Activated T-helper 2 cell treated with anti-CD3 and anti-CD28 coated beads, Interferon-gamma antibody, Interleukin-2, Interleukin-4, amounts not matched to agents 10 μg/mL and 5 μg/mL and 100 μg/mL, durations not matched to agents 14 hours and 24 hours and 36 hours (primary cell): ENCODE data around the gene USP36. TPM values are rescaled to one million over a fixed set of nuclear protein-coding genes. Genes with fewer than 3 reads are reported as not detected.
A peak's percentile ranks its signal among the peaks of the same experiment; 100 is the strongest.

Experiments used
- DNase-seq: peaks from one replicate; pipeline ENCODE4 v3.0.0; 2021; ENCODE audit warnings: low spot score
- H3K27ac Mint-ChIP-seq: one replicate; pipeline ENCODE4 v1.8.0; 2021; ENCODE audit warnings: mixed read lengths
- H3K27me3 Mint-ChIP-seq: one replicate; pipeline ENCODE4 v1.8.0; 2021; ENCODE audit warnings: low read depth, mixed read lengths
- H3K36me3 Mint-ChIP-seq: one replicate; pipeline ENCODE4 v1.8.0; 2021; ENCODE audit warnings: low read depth, mixed read lengths
- H3K4me1 Mint-ChIP-seq: one replicate; pipeline ENCODE4 v1.8.0; 2021; ENCODE audit warnings: low read depth, mixed read lengths
- H3K4me3 Mint-ChIP-seq: one replicate; pipeline ENCODE4 v1.8.0; 2021; ENCODE audit warnings: low read depth, mild to moderate bottlenecking, moderate library complexity, mixed read lengths
- H3K9me3 Mint-ChIP-seq: one replicate; pipeline ENCODE4 v1.8.0; 2021; ENCODE audit warnings: mixed read lengths
- intact Hi-C: fragments of 100-400 bp; cut with micrococcal nuclease; formaldehyde crosslinking; loops from one replicate; pipeline ENCODE4 v1.15.1; 2023
- total RNA-seq: library from RNA; stranded (reverse); gene quantifications from 2 replicates; pipeline ENCODE4 v1.2.3, GENCODE V29; 2022

USP36 gene
- total RNA-seq, 1 donor from 2014 or later, result 103 TPM

GRCh38 chr17:78797691-78798585, 42.7 kb downstream of the USP36 start:
- Mint-ChIP-seq H3K27ac (peak overlapping the region; percentile 2), H3K4me1 (peaks cover 18% of the 10 kb centered on the region), H3K4me3 (no peak overlapping the region), H3K27me3 (no peaks in the 10 kb centered on the region), H3K9me3 (no peaks in the 10 kb centered on the region), H3K36me3 (peaks cover 80% of the 10 kb centered on the region)
- intact Hi-C loops, result no loop called here
- no peak for DNase-seq

- Mint-ChIP-seq H3K36me3 (peaks cover 73% of the 10 kb centered on the region), H3K9me3 (no peaks in the 10 kb centered on the region), H3K27me3 (no peaks in the 10 kb centered on the region), H3K4me1 (peaks cover 18% of the 10 kb centered on the region), H3K27ac (no peak overlapping the region), H3K4me3 (no peak overlapping the region)
- no peak for DNase-seq
- intact Hi-C loops, result no loop called here
These were observed 43.4 kb downstream of the USP36 start for GRCh38 chr17:78797213-78797612.

- H3K36me3 Mint-ChIP-seq, result peaks cover 78% of the 10 kb centered on the region
These were observed 44.1 kb downstream of the USP36 start for GRCh38 chr17:78796517-78796900.

GRCh38 chr17:78795861-78796516, 44.6 kb downstream of the USP36 start:
- H3K4me1 Mint-ChIP-seq, result peaks cover 18% of the 10 kb centered on the region
- H3K36me3 Mint-ChIP-seq, result peaks cover 76% of the 10 kb centered on the region
- DNase-seq, result no peak
- H3K4me3 Mint-ChIP-seq, result no peak overlapping the region
- H3K27ac Mint-ChIP-seq, result no peak overlapping the region
- intact Hi-C loops, result no loop called here
- no peaks in the 10 kb centered on the region for H3K9me3 Mint-ChIP-seq
- no peaks in the 10 kb centered on the region for H3K27me3 Mint-ChIP-seq

More at GRCh38 chr17:78796517-78796900, 44.1 kb downstream of the USP36 start:
- no peaks in the 10 kb centered on the region for H3K27me3 Mint-ChIP-seq
- DNase-seq, result no peak
- no peaks in the 10 kb centered on the region for H3K9me3 Mint-ChIP-seq
- peaks cover 18% of the 10 kb centered on the region for H3K4me1 Mint-ChIP-seq
- H3K4me3 Mint-ChIP-seq, result no peak overlapping the region
- no peak overlapping the region for H3K27ac Mint-ChIP-seq
- intact Hi-C loops, result no loop called here

GRCh38 chr17:78794864-78795640, 45.6 kb downstream of the USP36 start:
- H3K9me3 Mint-ChIP-seq, result no peaks in the 10 kb centered on the region
- no peak for DNase-seq
- H3K4me3 Mint-ChIP-seq, result no peak overlapping the region
- H3K36me3 Mint-ChIP-seq, result peaks cover 76% of the 10 kb centered on the region
- H3K27me3 Mint-ChIP-seq, result no peaks in the 10 kb centered on the region
- no peak overlapping the region for H3K27ac Mint-ChIP-seq
- intact Hi-C loops, result no loop called here
- peaks cover 20% of the 10 kb centered on the region for H3K4me1 Mint-ChIP-seq

DNA sequence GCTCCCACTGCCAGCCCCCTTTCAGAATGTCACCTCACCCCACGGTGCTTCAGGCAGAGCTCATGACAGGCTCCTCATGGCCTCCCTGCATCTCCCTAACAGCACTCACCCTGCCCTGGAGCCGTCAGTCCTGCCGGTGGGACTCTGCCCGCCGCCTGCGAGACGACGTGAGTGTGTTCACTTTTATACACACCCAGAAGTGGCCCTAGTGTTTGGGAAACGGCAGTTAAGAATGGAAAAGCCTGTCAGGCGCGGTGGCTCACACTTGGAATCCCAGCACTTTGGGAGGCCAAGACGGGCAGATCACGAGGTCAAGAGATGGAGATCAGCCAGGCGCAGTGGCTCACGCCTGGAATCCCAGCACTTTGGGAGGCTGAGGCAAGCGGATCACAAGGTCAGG, 46.2 kb downstream of the USP36 start:
- no peak for DNase-seq
- no peaks in the 10 kb centered on the region for H3K27me3 Mint-ChIP-seq
- peaks cover 21% of the 10 kb centered on the region for H3K4me1 Mint-ChIP-seq
- H3K9me3 Mint-ChIP-seq, result no peaks in the 10 kb centered on the region
- H3K36me3 Mint-ChIP-seq, result peaks cover 77% of the 10 kb centered on the region
- no peak overlapping the region for H3K27ac Mint-ChIP-seq
- intact Hi-C loops, result no loop called here
- no peak overlapping the region for H3K4me3 Mint-ChIP-seq

- Mint-ChIP-seq H3K9me3 (no peaks in the 10 kb centered on the region), H3K4me1 (peaks cover 21% of the 10 kb centered on the region), H3K27me3 (no peaks in the 10 kb centered on the region), H3K27ac (no peak overlapping the region), H3K36me3 (peaks cover 73% of the 10 kb centered on the region), H3K4me3 (no peak overlapping the region)
- intact Hi-C loops, result no loop called here
- no peak for DNase-seq
These were observed 46.6 kb downstream of the USP36 start for GRCh38 chr17:78793968-78794367.

GRCh38 chr17:78793415-78793814, 47.2 kb downstream of the USP36 start:
- no peaks in the 10 kb centered on the region for H3K9me3 Mint-ChIP-seq
- no peak overlapping the region for H3K4me3 Mint-ChIP-seq
- no peak for DNase-seq
- H3K27me3 Mint-ChIP-seq, result no peaks in the 10 kb centered on the region
- H3K4me1 Mint-ChIP-seq, result peaks cover 15% of the 10 kb centered on the region
- peaks cover 67% of the 10 kb centered on the region for H3K36me3 Mint-ChIP-seq
- no peak overlapping the region for H3K27ac Mint-ChIP-seq
- intact Hi-C loops, result no loop called here

DNA sequence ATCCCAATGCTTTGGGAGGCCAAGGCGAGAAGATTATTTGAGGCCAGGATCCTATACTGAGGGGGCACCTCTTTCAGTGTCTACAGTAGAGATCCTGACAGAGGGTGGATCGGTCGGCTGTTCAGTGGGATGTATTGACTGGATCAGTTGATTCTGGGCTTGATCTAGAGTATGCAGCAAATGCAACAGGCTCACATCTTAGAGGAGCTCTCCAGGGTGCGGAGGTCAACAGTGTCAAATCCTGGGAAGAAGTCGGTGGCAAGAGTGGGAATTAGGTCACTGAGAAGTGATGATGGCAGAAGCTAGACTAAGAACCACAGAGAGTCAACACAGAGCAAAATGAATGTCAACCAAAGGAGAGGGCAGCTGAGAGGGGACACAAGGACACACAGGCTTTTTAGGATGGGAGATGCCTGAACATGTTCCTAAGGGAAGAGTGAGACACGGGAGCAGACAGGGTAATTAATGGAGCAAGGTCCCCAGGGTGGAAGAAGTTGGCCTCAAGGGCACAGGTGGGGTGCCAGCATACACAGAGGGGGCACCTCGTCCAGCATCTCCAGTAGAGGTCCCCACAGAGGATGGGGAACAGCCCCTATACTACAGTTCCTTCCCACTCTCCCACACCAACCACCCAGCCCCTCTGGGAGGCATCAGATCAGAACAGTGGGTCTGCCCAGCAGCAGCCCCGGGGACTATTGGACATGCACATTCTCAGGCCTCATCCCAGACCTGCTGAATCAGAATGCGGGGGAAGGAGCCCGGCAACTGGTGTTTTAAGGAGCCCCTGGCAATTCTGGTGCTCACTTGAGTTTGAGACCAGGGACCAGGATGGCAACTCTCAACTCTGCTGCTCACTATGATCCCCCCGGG, 48.5 kb downstream of the USP36 start:
- H3K27me3 Mint-ChIP-seq, result no peaks in the 10 kb centered on the region
- H3K4me1 Mint-ChIP-seq, result peaks cover 12% of the 10 kb centered on the region
- no peak overlapping the region for H3K4me3 Mint-ChIP-seq
- peaks cover 65% of the 10 kb centered on the region for H3K36me3 Mint-ChIP-seq
- no peaks in the 10 kb centered on the region for H3K9me3 Mint-ChIP-seq
- intact Hi-C loops, result no loop called here
- no peak for DNase-seq
- peak overlapping the region; percentile 25 for H3K27ac Mint-ChIP-seq

- intact Hi-C loops, result no loop called here
- Mint-ChIP-seq H3K36me3 (peaks cover 51% of the 10 kb centered on the region), H3K27me3 (no peaks in the 10 kb centered on the region), H3K4me3 (no peak overlapping the region), H3K27ac (no peak overlapping the region), H3K9me3 (no peaks in the 10 kb centered on the region), H3K4me1 (peaks cover 15% of the 10 kb centered on the region)
- no peak for DNase-seq
These were observed 50.1 kb downstream of the USP36 start for GRCh38 chr17:78790552-78790951.

- Mint-ChIP-seq H3K4me1 (peaks cover 23% of the 10 kb centered on the region), H3K9me3 (no peaks in the 10 kb centered on the region), H3K27ac (peak overlapping the region; percentile 6), H3K4me3 (no peak overlapping the region), H3K27me3 (no peaks in the 10 kb centered on the region), H3K36me3 (peaks cover 45% of the 10 kb centered on the region)
- intact Hi-C loops, result no loop called here
- no peak for DNase-seq
These were observed 50.9 kb downstream of the USP36 start for GRCh38 chr17:78789663-78790181.

DNA sequence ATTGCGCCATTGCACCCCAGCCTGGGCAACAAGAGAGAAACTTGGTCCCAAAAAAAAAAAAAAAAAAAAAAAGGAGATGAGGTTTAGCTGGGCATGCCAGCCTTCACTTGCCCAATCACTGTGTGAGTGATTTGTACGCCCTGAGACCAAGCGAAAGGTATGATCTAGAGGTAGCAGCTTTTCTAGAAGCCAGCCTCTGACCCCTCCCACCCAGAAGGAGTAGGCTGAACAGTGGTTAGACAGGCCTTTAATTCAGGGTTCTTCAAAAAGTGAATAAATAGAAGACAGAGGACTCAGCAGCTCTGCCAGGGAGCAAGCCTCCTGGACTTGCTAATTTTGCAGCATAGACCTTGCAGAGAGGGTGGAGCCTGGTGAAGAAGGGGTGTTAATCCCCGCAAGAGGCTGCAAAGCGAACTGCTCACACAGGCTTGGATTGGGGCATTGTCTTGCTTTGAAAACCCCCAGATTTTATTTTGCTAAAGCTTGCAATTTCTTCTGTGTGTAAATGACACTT, 51.4 kb downstream of the USP36 start:
- DNase-seq, result no peak
- Mint-ChIP-seq H3K9me3 (no peaks in the 10 kb centered on the region), H3K27ac (no peak overlapping the region), H3K36me3 (peaks cover 41% of the 10 kb centered on the region), H3K4me1 (peaks cover 24% of the 10 kb centered on the region), H3K4me3 (no peak overlapping the region), H3K27me3 (no peaks in the 10 kb centered on the region)
- intact Hi-C loops, result no loop called here
